Suprapubic skin (tissue), 3 donors: ENCODE data around the gene PLOD2.

ENCODE experiments used
- EP300 ChIP-seq: sonication (generic); formaldehyde crosslinking; IDR thresholded peaks from one replicate; pipeline ENCODE4 v1.6.1; 2017; ENCODE audit warnings: antibody characterized with exemption
- POLR2A ChIP-seq, 2 donors: fragments of 450-650 bp; IDR thresholded peaks; one replicate each; pipeline ENCODE4 v1.6.1; 2017; ENCODE audit warnings: antibody characterized with exemption in 2 of 2, mild to moderate bottlenecking in 2 of 2, moderate library complexity in 2 of 2
- TF ChIP-seq, protein P1 (sequence below), 2 donors: fragments of 200-600 bp in 1 of 2; fragments of 450-650 bp in 1 of 2; sonication (generic) in 1 of 2; IDR thresholded peaks; one replicate each; pipeline ENCODE4 v1.5.1; 2016 to 2019; ENCODE audit warnings: antibody characterized with exemption in 2 of 2, mild to moderate bottlenecking in 1 of 2, moderate library complexity in 1 of 2

GRCh38 chr3:146087116-146087515 is 73.9 kb downstream of the PLOD2 start:
- TF ChIP-seq, protein P1, sequence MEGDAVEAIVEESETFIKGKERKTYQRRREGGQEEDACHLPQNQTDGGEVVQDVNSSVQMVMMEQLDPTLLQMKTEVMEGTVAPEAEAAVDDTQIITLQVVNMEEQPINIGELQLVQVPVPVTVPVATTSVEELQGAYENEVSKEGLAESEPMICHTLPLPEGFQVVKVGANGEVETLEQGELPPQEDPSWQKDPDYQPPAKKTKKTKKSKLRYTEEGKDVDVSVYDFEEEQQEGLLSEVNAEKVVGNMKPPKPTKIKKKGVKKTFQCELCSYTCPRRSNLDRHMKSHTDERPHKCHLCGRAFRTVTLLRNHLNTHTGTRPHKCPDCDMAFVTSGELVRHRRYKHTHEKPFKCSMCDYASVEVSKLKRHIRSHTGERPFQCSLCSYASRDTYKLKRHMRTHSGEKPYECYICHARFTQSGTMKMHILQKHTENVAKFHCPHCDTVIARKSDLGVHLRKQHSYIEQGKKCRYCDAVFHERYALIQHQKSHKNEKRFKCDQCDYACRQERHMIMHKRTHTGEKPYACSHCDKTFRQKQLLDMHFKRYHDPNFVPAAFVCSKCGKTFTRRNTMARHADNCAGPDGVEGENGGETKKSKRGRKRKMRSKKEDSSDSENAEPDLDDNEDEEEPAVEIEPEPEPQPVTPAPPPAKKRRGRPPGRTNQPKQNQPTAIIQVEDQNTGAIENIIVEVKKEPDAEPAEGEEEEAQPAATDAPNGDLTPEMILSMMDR (IDR thresholded peaks at IDR 0.05): no peak
- TF ChIP-seq EP300 (no peak), POLR2A (IDR thresholded peaks at IDR 0.05) (no peak)
